Non-pigmented ciliary epithelial cell (primary cell): ENCODE data around the gene B3GALT6.
"Not testable (repeated sequence)": the region's sequence is repeated elsewhere in the genome, so short reads cannot be mapped to it uniquely, and the experiment has no call there.

Source experiments
- DNase-seq: peaks from one replicate; pipeline ENCODE4 v3.0.0-alpha.2; 2010; ENCODE audit warnings: low read depth

The B3GALT6 gene

GRCh38 chr1:1232208-1232795 is at the start of gene B3GALT6:
TSS of gene B3GALT6 (plus strand) at chr1:1232237. CDS start at chr1:1232279, 42 bp downstream.
- no peak for DNase-seq

- no peak for DNase-seq
Observed at GRCh38 chr1:1182491-1183220, 49.4 kb upstream of the B3GALT6 start.

- DNase-seq = no peak
Observed at GRCh38 chr1:1183221-1183747, 48.8 kb upstream of the B3GALT6 start.

- no peak for DNase-seq
Observed at GRCh38 chr1:1183833-1184775, 47.9 kb upstream of the B3GALT6 start.

- DNase-seq = no peak
Observed at GRCh38 chr1:1185101-1185765, 46.8 kb upstream of the B3GALT6 start.

- DNase-seq = no peak
Observed at GRCh38 chr1:1187938-1188337, 44.1 kb upstream of the B3GALT6 start.

- no peak for DNase-seq
Observed at GRCh38 chr1:1189111-1189510, 42.9 kb upstream of the B3GALT6 start.

- no peak for DNase-seq
Observed at GRCh38 chr1:1191734-1192133, 40.3 kb upstream of the B3GALT6 start.

GRCh38 chr1:1194723-1195122 is 37.3 kb upstream of the B3GALT6 start:
- no peak for DNase-seq

- not testable (repeated sequence) for DNase-seq
Observed at GRCh38 chr1:1195726-1196125, 36.3 kb upstream of the B3GALT6 start.

GRCh38 chr1:1196431-1197187 is 35.4 kb upstream of the B3GALT6 start:
- DNase-seq = no peak

- DNase-seq = no peak
Observed at GRCh38 chr1:1197188-1197500, 34.9 kb upstream of the B3GALT6 start.

- DNase-seq = no peak
Observed at GRCh38 chr1:1197551-1198422, 34.2 kb upstream of the B3GALT6 start.

GRCh38 chr1:1198423-1199140 is 33.5 kb upstream of the B3GALT6 start:
- no peak for DNase-seq

- no peak for DNase-seq
Observed at GRCh38 chr1:1199141-1199960, 32.7 kb upstream of the B3GALT6 start.

GRCh38 chr1:1199961-1200875 is 31.8 kb upstream of the B3GALT6 start:
- DNase-seq = no peak
